Stomach (tissue), 4 donors: ENCODE results near the gene ASB12.

Experiments used
- CTCF ChIP-seq, 7 experiments: fragments of 450-650 bp in 4 of 7; fragments of 200-600 bp in 3 of 7; sonication (generic) in 3 of 7; IDR thresholded peaks; one replicate each; pipeline ENCODE4 v1.5.1; 2016 to 2019; ENCODE audit warnings: antibody characterized with exemption in 7 of 7, control low read depth in 2 of 7, mild to moderate bottlenecking in 1 of 7
- EP300 ChIP-seq: sonication (generic); formaldehyde crosslinking; IDR thresholded peaks from one replicate; pipeline ENCODE4 v1.6.1; 2017; ENCODE audit warnings: antibody characterized with exemption
- POLR2A ChIP-seq, 4 donors: fragments of 450-650 bp; IDR thresholded peaks; one replicate each; pipeline ENCODE4 v1.6.1; 2016; ENCODE audit warnings: antibody characterized with exemption in 4 of 4, control low read depth in 2 of 4, mild to moderate bottlenecking in 1 of 4, moderate library complexity in 1 of 4
- POLR2AphosphoS5 ChIP-seq, 3 donors: sonication (generic); formaldehyde crosslinking; IDR thresholded peaks; one replicate each; pipeline ENCODE4 v1.6.1; 2016; ENCODE audit warnings: antibody characterized with exemption in 3 of 3

- TF ChIP-seq CTCF (IDR thresholded peaks at IDR 0.05) (no peak), POLR2AphosphoS5 (IDR thresholded peaks at IDR 0.05) (no peak), POLR2A (IDR thresholded peaks at IDR 0.05) (no peak), EP300 (no peak)
Observed at GRCh38 chrX:64184396-64184795, 46.0 kb downstream of the ASB12 start.
